Body of pancreas (tissue), 4 donors: ENCODE data around the gene CLSTN1. TPM values are rescaled to one million over a fixed set of nuclear protein-coding genes. Genes with fewer than 3 reads are reported as not detected.
A peak's percentile ranks its signal among the peaks of the same experiment; 100 is the strongest.

ENCODE experiments used
- ATAC-seq: fragments of 150-250 bp; one replicate; pipeline ENCODE4 v1.9.1; 2016
- DNase-seq, 4 donors: peaks; one replicate each; pipeline ENCODE4 v3.0.0-alpha.2; 2019
- H3K27ac ChIP-seq, 4 donors: fragments of 200-600 bp; sonication (generic); 1 replicate in 3 of 4; 2 replicates in 1 of 4; pipeline versions ENCODE4 v1.5.1 to v1.6.1; 2016 to 2019; ENCODE audit warnings: mild to moderate bottlenecking in 1 of 4, mixed read lengths in 1 of 4, moderate library complexity in 1 of 4
- H3K27me3 ChIP-seq, 2 donors: fragments of 200-600 bp; sonication (generic); one replicate each; pipeline ENCODE4 v1.6.0; 2016; ENCODE audit warnings: mild to moderate bottlenecking in 1 of 2
- H3K36me3 ChIP-seq, 2 donors: fragments of 200-600 bp; sonication (generic); replicated peaks in 1 of 2; 2 replicates each; pipeline ENCODE4 v1.5.1; 2016; ENCODE audit warnings: low read depth in 2 of 2; ENCODE audit not compliant: insufficient read depth in 1 of 2
- H3K4me1 ChIP-seq: fragments of 200-600 bp; sonication (generic); one replicate; pipeline ENCODE4 v1.6.0; 2016
- H3K4me3 ChIP-seq, 2 donors: fragments of 200-600 bp; sonication (generic); 1 replicate in 1 of 2; 2 replicates in 1 of 2; pipeline ENCODE4 v1.5.1; 2016 to 2019
- H3K9me3 ChIP-seq, 3 donors: fragments of 200-600 bp; sonication (generic); 1 replicate in 2 of 3; 2 replicates in 1 of 3; pipeline ENCODE4 v1.5.1; 2016
- POLR2A ChIP-seq, 3 donors: fragments of 450-650 bp; IDR thresholded peaks; one replicate each; pipeline ENCODE4 v1.6.1; 2016; ENCODE audit warnings: antibody characterized with exemption in 3 of 3, mild to moderate bottlenecking in 2 of 3
- WGBS, 2 donors: methylation state at CpG; one replicate each; pipeline ENCODE4 v1.1.5; 2017; 5-methylcytosine and 5-hydroxymethylcytosine counted together
- intact Hi-C: fragments of 100-400 bp; cut with DNase I; formaldehyde crosslinking; loops from one replicate; pipeline ENCODE4 v1.15.1; 2023
- total RNA-seq, 2 donors: library from RNA; depleted of rRNA; stranded (reverse); fragments of >200 nt; gene quantifications; one replicate each; pipeline ENCODE4 v1.1.0, GENCODE V29; 2016
- TF ChIP-seq, protein P1 (sequence below), 7 experiments: fragments of 450-650 bp in 4 of 7; fragments of 200-600 bp in 3 of 7; sonication (generic) in 3 of 7; IDR thresholded peaks; one replicate each; pipeline ENCODE4 v1.5.1; 2016 to 2019; ENCODE audit warnings: antibody characterized with exemption in 7 of 7

The CLSTN1 gene
- total RNA-seq, 2 donors from 2014 or later: 60.2 to 64.6 TPM

DNA sequence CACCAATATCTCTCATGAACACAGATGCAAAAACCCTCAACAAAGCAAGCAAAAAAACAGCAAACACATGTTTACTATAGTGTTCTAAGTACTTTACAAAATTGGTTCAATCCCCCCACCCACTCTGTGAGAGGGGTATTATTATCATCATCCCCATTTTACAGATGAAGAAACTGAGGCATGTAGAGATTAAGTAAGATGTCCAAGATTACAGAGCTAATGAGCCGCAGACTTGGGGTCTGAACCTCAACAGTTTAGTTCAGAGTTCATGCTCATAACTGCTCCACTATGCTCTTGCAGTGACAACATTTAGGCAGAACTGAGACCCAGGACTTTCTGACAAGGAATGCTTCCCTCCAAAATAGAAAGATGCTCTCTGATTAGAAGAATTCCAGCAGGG, 21.9 kb downstream of the CLSTN1 start:
- 100% methylated on average over 1 of the region's 1 CpG for WGBS, 2 donors
- DNase-seq: no peak

DNA sequence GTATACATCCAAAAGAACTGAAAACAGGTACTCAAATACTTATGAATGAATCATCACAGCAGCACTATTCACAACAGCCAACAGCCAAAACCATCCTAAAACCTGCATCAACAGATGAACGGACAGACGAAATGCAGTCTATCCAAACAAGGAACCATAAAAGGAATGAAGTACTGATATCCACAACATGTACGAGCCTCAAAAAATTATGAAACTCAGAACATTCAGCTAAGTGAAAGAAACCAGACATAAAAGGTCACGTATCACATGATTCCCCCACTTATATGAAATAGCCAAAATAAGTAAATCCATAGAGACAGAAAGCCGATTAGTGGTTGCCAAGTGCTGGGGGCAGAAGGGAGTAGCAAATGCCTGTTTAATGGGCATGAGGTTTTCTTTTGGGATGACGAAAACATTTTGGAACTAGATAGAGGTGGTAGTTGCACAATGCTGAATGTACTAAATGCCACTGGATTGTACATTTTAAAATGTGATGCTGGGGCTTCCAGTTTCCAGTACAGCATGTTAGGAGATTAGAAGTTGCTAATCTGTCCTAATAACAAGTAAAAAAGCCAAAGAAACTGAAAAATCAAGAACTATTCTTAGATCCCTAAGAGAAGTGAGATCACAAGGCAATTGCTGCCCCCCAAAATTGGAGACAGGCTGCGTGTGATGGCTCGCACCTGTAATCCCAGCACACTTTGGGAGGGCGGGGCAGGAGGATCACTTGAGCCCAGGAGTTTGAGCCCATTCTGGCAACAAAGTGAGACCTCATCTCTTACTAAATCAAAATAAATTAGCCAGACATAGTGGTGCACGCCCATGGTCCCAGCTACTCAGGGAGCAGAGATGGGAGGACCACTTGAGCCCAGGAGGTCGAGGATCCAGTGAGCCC, 25.3 kb downstream of the CLSTN1 start:
- Histone ChIP-seq H3K27ac (peak overlapping the region in 2 of 4 donors; percentile 33 to 48), H3K27me3 (no peaks in the 10 kb centered on the region), H3K4me3 (no peak overlapping the region), H3K36me3 (no peaks in the 10 kb centered on the region), H3K4me1 (peaks cover 69% of the 10 kb centered on the region), H3K9me3 (no peaks in the 10 kb centered on the region)
- intact Hi-C loops: no loop called here
- ATAC-seq: no peak
- no peak for TF ChIP-seq POLR2A (IDR thresholded peaks at IDR 0.05)
- TF ChIP-seq, protein P1, sequence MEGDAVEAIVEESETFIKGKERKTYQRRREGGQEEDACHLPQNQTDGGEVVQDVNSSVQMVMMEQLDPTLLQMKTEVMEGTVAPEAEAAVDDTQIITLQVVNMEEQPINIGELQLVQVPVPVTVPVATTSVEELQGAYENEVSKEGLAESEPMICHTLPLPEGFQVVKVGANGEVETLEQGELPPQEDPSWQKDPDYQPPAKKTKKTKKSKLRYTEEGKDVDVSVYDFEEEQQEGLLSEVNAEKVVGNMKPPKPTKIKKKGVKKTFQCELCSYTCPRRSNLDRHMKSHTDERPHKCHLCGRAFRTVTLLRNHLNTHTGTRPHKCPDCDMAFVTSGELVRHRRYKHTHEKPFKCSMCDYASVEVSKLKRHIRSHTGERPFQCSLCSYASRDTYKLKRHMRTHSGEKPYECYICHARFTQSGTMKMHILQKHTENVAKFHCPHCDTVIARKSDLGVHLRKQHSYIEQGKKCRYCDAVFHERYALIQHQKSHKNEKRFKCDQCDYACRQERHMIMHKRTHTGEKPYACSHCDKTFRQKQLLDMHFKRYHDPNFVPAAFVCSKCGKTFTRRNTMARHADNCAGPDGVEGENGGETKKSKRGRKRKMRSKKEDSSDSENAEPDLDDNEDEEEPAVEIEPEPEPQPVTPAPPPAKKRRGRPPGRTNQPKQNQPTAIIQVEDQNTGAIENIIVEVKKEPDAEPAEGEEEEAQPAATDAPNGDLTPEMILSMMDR (IDR thresholded peaks at IDR 0.05): no peak
- WGBS, 2 donors: 79% methylated on average over 10 to 11 of the region's 11 CpGs
- peak in 1 of 4 donors; percentile 18 for DNase-seq

More for the DNA sequence above, 21.9 kb downstream of the CLSTN1 start:
- Histone ChIP-seq H3K36me3 (no peaks in the 10 kb centered on the region), H3K4me1 (peaks cover 68% of the 10 kb centered on the region), H3K27ac (peak overlapping the region in 2 of 4 donors; percentile 78 to 81), H3K9me3 (no peaks in the 10 kb centered on the region), H3K4me3 (no peak overlapping the region), H3K27me3 (no peaks in the 10 kb centered on the region)
- ATAC-seq: no peak
- TF ChIP-seq, protein P1 (IDR thresholded peaks at IDR 0.05): no peak
- TF ChIP-seq POLR2A (IDR thresholded peaks at IDR 0.05): no peak
- intact Hi-C loops: no loop called here

DNA sequence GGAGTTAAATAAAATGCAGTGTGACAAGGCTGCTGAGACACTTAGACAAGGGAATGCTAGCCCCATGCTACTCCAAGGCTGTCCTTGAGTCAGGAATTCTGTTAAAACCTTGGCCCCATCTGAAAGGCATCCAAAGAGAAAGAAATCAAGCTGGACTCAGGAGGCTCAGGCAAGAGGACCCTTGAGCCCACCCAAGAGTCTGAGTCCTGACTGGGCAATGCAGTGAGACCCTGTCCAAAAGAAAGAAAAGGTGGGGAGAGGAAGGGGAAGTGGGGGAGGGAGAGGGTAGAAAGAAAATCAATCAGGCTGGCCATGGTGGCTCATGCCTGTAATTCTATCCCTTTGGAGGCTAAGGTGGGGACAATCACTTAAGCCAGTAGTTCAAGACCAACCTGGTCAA, 26.7 kb downstream of the CLSTN1 start:
- H3K4me1 ChIP-seq: peaks cover 64% of the 10 kb centered on the region
- TF ChIP-seq, protein P1 (IDR thresholded peaks at IDR 0.05): no peak
- no peaks in the 10 kb centered on the region for H3K27me3 ChIP-seq
- H3K9me3 ChIP-seq: no peaks in the 10 kb centered on the region
- ATAC-seq (no peak), DNase-seq (no peak)
- intact Hi-C loops: no loop called here
- no peaks in the 10 kb centered on the region for H3K36me3 ChIP-seq
- no peak overlapping the region for H3K4me3 ChIP-seq
- H3K27ac ChIP-seq: peak overlapping the region in 3 of 4 donors; percentile 56 to 74 (median 63)

DNA sequence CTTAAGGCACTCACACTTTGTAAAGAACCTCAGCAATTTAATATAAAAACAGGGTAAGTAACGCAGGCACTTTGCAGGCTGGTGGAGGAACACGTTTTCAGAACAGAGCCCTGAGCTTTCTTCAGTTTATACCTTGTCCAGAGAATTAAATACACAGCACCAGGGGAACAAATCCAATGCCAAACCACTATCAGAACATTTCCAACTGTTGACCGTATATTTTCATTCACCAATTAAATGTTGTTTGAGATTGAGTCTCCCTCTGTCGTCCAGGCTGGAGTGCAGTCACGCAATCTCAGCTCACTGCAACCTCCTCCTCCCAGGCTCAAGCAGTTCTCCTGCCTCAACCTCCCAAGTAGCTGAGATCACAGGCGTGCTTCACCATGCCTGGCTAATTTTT, 29.7 kb downstream of the CLSTN1 start:
- intact Hi-C loops: no loop called here
- Histone ChIP-seq H3K4me1 (peaks cover 54% of the 10 kb centered on the region), H3K36me3 (no peaks in the 10 kb centered on the region), H3K9me3 (no peaks in the 10 kb centered on the region), H3K27ac (peak overlapping the region in 2 of 4 donors; percentile 28 to 48), H3K4me3 (no peak overlapping the region), H3K27me3 (no peaks in the 10 kb centered on the region)
- WGBS, 2 donors: 69 to 75% methylated on average over 6 of the region's 6 CpGs
- TF ChIP-seq, protein P1 (IDR thresholded peaks at IDR 0.05): no peak
- no peak for TF ChIP-seq POLR2A (IDR thresholded peaks at IDR 0.05)
- no peak for DNase-seq
- ATAC-seq: no peak

DNA sequence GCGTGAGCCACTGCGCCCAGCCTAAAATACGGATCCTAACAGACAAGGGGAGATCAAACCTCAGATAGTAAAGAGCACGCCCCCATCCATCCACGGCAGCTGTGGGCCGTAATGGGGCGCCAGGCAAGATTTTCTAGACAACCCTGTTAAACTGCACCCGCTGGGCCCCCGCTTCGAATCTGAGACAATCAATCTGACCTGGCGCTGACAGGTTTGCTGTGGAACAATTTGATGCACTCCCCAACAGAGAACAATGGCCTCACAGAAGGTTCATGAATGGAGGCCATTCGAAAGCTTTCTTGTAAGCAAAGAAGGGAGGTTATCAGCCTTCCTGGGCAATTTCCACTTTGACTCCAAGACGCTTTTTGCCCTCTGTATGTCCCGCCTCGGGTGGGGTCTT, 30.5 kb downstream of the CLSTN1 start:
- intact Hi-C loops: no loop called here
- Histone ChIP-seq H3K27me3 (no peaks in the 10 kb centered on the region), H3K9me3 (no peaks in the 10 kb centered on the region), H3K27ac (no peak overlapping the region), H3K4me1 (peaks cover 46% of the 10 kb centered on the region), H3K4me3 (no peak overlapping the region), H3K36me3 (no peaks in the 10 kb centered on the region)
- DNase-seq (no peak), ATAC-seq (no peak)
- WGBS, 2 donors: 84 to 90% methylated on average over 10 to 15 of the region's 15 CpGs
- TF ChIP-seq, protein P1 (IDR thresholded peaks at IDR 0.05): no peak
- TF ChIP-seq POLR2A (IDR thresholded peaks at IDR 0.05): no peak
